ENCODE measurements around the gene C5orf24.
"Not testable (repeated sequence)": the region's sequence is repeated elsewhere in the genome, so short reads cannot be mapped to it uniquely, and the experiment has no call there.

C5orf24 gene

DNA sequence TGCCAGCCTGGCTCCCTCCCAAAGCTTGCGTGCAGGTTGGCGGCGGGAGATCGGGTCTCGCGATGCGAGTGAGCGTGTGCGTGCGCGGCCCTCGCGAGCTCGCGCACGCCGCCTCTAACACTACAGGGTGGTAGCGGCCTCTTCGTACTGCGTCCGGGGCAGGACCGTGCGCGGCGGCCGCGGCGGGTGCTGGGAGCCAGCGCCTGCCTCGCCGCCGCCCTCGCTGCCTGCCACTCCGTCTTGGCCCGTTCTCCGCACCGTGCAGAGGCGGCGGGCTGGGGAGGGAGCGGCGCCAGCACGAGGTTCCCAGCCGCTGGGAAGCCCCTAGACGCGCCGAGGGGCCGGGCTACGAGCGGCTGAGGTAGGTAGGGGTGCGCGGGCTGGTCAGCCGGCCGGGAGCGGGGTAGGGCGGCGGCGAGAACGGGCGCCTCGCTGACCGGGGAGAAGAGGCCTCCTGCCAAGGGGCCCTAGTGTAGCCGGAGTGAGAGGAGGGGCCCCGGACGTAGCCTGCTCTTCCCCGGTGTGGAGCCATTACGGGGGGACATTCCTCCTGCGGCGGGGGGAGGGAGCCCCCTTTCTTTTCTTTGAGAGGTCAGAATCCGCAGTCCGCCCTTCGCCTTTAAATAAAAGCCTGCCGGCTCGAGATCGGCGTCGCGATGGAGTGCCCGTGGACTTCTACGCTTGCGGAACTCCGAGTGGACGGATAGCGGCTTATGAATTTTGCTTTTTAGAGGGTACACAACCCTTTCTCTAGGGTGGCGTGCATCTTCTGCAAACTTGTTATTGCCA is at the start of gene C5orf24:
TSS of gene C5orf24 (plus strand) at position 117 of the 789 bp plus-strand sequence. CDS start 8,933 bp downstream, outside the sequence.
- DNase-seq (ENCODE audit: low read depth in 2 of 2), result peak; percentile 80 to 84

DNA sequence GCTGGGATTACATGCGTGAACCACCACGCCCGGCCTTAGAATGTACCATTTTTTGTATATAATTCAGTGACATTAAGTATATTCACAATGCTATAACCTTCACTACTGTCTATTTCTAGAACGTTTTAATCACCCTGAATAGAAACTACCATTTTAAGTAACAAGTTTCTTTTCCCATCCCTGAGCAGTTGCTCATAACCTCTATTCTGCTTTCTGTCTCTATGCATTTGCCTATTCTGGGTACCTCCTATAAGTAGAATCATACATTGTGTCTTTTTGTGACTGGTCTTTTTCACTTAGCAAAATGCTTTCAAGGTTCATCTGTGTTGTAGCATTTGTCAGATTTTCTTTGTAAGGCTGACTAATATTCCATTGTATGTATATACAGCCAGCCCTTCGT is 47.3 kb upstream of the C5orf24 start:
- no peak for DNase-seq (ENCODE audit: low read depth in 2 of 2)

DNA sequence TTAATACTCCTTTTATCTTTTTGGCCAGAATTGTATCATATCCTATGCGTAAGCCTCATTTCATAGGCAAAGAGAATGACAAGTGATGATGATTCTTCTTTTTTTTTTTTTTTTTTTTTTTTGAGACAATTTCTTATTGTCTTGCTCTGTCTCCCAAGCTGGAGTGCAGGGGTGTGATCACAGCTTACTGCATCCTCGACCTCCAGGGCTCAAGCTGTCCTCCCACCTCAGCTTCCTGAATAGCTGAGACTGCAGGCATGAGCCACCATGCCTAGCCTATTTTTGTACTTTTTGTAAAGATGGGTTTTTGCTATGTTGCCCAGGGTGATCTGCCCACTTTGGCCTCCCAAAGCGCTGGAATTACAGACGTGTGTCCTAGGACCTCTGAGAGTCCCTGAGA is 41.9 kb upstream of the C5orf24 start:
- DNase-seq (ENCODE audit: low read depth in 2 of 2), result no peak

DNA sequence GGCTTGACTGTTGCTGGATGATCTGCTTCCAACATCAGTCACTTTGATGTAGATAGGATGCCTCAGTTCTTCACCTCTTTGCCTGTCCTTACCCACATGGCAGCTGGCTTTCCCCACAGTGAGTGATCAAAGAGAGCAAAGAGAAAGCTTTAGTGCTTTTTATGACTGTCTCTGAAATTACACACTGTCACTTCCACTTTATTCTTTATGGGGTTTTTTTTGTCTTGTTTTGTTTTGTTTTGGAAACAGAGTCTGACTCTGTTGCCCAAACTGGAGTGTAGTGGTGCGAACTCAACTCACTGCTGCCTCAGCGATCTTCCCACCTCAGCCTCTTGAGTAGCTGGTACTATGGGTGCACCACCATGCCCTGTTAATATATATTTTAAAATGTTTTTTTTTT is 32.4 kb upstream of the C5orf24 start:
- DNase-seq (ENCODE audit: low read depth in 2 of 2), result no peak

DNA sequence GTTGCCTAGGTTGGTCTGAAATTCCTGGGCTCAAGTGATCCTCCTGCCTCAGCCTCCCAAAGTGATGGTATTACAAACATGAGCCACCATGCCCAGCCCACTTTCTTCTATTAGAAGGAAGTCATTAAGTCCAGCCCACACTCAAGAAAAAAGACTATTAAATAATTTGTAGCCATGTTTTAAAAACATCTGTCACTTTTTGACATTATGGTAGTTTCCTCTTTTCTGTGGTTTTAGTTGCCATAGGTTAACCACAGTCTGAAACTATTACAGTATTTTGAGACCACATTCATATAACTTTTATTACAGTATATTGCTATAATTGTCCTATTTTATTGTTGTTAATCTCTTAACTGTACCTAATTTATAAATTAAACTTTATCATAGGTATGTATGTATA is 31.9 kb upstream of the C5orf24 start:
- no peak for DNase-seq (ENCODE audit: low read depth in 2 of 2)

DNA sequence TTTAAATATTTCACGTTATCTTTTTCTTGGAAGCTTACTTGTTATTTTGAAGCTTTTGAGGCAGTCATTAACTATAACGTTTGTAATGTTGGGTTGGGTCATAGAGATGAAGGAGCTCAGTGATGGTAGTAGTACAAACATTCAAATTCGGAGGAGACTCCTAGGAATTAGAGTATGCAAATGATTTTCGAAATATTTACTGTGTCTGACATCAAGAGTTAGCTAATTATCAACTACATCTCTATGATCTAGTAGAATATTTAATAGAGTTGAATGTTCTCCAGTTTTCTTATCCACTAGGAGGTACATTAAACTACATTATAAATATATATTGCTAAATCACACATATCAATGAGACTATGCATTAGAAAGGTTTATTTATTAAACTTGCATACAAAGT is 28.8 kb upstream of the C5orf24 start:
- DNase-seq (ENCODE audit: low read depth in 2 of 2), result no peak

DNA sequence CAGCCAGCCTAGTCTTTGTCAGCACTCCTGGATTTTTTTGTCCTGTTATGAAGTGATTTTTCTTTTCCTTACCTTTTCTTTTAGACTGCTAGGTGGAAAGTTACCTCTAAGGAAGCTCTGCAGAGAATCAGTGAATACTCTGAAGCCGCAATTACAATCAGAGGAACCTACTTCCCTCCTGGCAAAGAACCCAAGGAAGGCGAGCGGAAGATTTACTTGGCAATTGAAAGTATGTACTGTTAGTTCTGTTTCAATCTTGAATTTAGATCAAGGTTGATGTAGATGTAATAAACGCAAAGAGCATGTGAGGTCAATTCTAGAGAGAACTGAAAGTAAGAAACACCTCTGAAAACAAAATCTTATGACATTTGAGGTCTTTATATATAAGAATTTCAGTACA is 27.0 kb upstream of the C5orf24 start:
- no peak for DNase-seq (ENCODE audit: low read depth in 2 of 2)

DNA sequence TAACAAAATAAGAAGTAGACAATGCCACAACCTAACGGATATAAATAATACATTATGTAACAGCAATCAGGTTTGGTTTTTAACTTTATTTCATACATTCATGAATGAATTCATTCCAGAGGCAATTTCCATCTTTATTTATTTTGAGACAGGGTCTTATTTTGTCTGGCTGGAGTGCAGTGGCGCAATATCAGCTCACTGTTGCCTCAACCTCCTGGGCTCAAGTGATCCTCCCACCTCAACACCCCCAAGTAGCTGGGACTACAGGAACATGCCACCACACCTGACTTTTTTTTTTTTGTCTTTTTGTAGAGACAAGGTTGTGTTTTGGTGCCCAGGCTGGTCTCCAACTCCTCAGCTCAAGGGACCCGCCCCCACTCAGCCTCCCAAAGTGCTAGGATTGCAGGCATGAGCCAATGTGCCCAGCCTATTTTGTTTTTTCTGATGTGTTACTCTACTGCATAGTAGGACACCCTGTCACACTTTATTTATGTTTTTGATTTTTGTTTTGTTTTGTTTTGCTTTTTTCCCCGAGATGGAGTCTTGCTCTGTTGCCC is 26.3 kb upstream of the C5orf24 start:
- DNase-seq (ENCODE audit: low read depth in 2 of 2), result no peak

DNA sequence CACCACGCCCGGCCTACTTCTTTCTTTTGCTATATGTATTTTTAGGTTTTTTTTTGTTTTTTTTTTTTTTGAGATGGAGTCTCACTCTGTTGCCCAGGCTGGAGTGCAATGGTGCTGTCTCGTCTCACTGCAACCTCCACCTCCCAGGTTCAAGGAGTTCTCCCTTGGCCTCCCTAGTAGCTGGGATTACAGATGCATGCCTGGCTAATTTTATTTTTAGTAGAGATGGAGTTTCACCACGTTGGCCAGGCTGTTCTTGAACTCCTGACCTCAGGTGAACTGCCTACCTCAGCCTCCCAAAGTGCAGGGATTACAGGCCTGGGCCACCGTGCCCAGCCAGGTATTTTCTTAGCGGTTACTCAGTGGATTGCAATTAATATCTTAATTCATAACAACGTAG is 23.9 kb upstream of the C5orf24 start:
- no peak for DNase-seq (ENCODE audit: low read depth in 2 of 2)

DNA sequence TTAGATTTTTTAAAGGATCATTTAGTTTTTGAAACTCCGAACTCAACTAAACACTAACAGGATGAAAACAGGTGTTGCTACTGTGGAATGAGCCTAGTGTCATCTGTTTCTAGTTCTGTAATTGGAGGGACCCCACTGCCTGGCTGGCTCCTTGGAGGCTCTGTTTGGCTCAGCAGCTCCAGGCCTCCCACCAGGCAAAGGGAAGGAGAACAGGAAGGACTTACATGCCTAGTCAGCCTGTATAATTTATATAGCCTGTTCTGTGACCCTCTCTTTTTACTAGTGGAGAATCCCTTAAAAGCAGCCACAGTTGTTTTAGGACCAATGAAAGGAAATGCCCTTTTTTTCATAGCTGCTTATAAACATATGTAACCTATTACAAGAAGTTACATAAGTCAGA is 21.1 kb upstream of the C5orf24 start:
- DNase-seq (ENCODE audit: low read depth in 2 of 2), result no peak

DNA sequence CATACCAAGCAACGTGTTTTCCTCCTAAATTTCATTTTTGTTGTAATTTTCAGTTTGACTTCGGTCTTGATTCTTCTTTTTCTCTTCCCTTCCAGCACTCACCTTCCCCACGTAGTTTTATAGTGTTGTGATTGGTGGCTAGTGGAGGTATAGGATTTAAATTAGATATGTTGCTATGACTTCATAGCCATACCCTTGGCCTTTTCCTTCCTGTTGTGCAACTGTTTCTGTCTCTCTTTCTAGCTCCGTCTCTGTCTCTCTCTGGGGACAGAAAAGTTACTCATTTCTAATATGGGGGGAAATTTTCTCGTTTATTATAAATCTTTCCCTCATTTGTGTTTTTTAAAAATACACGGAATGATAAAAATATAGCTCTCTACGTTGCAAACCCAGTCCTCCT is 20.6 kb upstream of the C5orf24 start:
- no peak for DNase-seq (ENCODE audit: low read depth in 2 of 2)

DNA sequence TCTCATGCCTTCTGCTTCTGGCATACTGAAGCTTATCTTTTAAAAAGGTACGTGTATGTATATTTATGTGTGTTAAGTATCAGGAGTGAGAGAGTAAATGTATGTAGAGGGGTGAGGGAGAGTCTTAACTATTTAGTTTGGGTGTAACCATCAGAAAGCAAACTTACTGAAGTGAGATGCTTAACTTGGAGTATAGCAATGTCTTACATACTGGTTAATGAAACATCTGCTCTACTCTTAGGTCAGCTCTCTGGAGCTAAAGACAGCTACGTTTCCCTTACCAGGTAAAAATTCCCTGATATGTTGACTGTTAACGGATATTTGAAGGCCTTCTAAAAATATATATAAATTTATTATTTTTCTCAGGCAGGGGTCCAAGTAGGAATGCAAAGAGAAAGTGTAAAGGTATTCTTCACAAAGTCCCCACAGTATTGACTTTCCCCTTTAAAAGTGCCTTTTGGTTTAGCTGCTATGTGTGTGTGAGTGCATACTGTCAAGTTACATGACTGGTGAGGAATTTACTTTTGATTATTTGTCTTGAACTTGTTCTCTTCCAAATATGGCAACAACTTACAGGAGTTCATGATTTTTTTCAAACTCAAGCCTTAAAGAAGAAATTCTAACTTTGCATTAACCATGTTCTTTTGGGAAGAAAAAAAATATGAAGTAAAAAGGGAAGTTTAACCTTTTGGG is 12.3 kb upstream of the C5orf24 start:
- no peak for DNase-seq (ENCODE audit: low read depth in 2 of 2)

DNA sequence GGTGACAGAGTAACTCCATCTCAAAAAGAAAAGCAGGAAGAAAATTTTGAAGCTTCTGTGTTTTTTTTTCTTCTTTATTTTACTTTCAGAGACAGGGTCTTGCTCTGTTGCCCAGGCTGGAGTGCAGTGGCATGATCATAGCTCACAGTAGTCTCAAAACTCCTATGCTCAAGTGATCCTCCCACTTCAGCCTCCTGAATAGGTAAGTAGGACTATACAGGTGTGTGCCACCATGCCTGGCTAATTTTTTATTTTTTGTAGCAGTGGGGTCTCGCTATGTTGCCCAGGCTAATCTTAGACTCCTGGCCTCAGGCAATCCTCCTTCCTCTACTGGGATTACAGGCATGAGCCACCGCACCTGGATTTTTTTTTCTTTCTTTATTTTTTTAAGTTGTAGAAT is 10.1 kb upstream of the C5orf24 start:
- DNase-seq (ENCODE audit: low read depth in 2 of 2), result no peak

DNA sequence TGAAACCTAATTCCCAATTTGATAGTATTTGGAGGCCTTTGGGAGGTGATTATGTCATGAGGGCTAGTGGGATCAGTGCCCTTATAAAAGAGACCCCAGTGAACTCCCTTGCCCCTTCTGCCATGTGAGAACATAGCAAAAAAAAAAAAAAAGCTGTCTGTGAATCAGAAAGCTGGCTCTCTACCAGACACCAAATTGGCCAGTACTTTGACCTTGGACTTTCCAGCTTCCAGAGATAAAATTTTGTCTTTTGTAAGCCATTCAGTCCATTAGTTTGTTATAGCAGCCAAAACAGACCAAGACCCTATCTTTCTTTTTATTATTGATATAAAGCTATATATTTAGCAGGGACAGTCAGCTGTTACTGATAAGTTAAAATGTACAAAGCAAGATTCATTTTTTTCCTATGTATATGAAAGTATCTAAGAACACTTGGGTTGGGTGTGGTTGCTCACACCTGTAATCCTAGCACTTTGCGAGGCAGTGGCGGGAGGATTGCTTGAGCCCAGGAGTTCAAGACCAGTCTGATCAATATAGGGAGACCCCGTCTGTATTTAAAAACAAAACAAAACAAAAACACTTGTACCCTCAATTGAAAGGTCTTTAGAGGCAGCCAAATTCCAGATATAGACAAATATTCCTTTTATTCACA is 8.1 kb upstream of the C5orf24 start:
- no peak for DNase-seq (ENCODE audit: low read depth in 2 of 2)

DNA sequence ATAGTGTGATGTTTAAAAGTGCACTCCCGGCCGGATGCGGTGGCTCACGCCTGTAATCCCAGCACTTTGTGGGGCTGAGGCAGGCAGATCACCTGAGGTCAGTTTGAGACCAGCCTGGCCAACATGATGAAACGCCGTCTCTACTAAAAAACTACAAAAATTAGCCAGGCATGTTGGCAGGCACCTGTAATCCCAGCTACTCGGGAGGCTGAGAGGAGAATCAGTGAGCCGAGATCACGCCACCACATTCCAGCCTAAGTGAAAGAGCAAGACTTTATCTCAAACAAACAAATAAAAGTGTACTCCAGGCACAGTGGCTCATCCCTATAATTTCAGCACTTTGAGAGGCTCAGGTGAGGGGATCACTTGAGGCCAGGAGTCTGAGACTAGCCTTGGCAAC is 7.4 kb upstream of the C5orf24 start:
- not testable (repeated sequence) for DNase-seq (ENCODE audit: low read depth in 2 of 2)

DNA sequence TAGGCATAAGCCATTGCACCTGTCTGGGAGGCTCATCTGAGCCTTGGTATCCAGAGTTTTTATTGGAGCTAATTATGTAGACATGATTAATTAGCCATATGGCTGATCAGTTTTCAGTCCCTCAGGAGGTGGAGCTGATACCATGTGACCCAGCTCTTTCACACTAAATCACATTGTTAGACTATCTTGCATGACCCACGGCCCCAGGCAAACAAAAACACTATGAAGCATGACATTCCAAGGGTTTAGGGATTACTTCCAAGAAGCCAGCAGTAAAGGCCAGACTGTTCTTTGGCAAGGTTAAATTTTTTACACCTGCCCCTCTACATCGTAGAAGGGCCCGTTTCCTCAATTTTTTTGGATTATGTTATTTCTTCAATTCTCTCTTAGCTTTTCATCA is 5.0 kb upstream of the C5orf24 start:
- no peak for DNase-seq (ENCODE audit: low read depth in 2 of 2)

DNA sequence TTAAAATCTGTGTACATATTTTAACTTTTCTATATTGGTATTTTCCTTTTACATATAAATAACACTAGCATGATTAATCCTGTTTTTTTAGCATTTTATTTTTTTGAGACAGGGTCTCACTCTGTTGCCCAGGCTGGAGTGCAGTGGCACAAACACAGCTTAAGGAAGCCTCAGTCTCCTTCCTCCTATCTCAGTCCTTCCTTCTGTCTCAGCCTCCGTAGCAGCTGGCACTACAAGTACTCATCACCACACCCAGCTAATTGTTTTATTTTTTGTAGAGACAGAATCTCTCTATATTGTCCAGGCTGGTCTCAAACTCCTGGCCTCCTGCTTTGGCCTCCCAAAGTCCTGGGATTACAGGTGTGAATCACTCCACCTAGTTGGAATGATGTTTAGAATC is 1.5 kb upstream of the C5orf24 start:
- DNase-seq (ENCODE audit: low read depth in 2 of 2), result no peak

DNA sequence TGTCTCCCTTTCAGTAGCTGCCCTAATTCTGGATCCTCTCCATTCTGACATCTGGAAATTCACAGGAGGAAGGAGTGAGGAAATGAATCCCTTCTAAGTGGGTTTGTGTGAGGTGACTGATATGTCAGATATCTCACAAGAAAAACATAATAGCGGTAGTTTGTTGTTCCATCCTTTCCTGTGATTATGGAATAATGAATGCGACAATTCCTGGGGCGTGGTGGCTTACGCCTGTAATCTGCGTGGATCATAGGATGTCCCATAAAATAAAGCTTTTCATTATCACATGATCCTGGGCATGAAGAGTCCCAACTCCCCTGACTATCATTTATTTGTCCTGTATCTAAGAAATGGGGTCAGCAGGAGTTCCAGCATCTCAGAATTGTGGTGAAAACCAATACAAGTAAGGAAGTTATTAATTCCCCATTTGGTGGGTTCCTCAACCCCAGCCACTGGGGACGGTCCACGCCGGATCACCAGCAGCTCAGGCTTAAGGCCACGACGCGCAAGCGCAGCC is 375 bp upstream of the C5orf24 start:
- DNase-seq (ENCODE audit: low read depth in 2 of 2), result no peak

DNA sequence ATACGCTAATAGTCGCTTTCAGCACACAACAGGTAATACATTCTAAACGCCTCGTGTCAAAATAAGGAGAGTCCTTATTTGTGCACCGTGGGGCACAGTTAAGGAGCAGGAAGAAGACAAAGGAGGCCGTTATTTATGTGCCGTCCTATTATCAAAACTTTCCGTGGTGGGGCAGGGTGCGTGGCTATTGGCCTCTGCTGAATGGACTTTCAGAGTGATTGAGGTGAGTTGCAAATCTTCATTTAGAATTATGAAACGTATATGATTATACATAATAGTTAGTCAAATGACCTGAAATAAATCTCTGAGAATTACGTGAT is 833 bp downstream of the C5orf24 start:
- DNase-seq (ENCODE audit: low read depth in 2 of 2), result no peak

DNA sequence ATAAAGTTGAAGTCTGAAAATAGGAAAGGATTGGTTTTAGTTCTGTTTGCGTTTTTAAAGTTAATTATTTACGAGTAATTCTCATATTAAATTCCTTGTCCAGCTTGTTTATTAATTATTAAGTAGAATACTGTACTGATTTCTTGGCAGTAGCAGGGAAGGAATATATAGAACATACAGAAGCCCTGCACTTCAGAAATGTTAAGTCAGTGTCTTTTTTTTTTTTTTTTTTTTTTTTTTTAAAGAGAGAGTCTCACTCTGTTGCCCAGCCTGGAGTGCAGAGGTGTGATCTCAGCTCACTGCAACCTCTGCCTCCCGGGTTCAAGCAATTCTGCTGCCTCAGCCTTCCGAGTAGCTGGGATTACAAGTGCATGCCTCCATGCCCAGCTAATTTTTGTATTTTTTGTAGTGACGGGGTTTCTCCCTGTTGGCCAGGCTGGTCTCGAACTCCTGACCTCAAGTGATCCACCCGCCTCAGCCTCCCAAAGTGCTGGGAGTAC is 3.7 kb downstream of the C5orf24 start:
- not testable (repeated sequence) for DNase-seq (ENCODE audit: low read depth in 2 of 2)

DNA sequence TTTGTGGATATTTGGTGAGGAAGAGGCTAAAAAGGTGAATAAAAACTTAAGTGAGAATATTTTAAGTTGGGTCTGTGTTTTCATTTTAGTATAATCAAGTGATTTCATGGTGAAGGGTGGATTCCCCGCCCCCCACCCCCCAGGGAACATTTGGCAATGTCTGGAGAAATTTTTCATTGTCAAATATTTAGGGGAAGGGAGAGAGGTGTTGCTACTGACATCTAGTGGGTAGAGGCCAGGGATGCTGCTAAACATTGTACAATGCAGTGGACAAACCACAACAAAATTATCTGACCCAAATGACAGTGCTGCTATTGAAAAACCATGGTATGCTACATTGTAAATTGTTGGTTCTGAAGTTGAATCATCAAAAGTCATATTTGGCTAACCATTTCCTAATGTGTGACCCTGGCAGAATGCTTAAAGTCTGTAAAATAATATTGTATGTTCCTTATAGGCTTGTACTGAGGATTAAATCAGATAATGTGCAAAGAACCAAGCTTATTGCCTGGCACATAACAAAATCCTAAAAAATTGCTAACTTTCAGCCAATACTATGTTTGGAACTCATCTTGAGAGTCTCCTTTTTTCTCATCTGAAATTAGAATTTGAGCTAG is 5.6 kb downstream of the C5orf24 start:
- DNase-seq (ENCODE audit: low read depth in 2 of 2), result no peak

DNA sequence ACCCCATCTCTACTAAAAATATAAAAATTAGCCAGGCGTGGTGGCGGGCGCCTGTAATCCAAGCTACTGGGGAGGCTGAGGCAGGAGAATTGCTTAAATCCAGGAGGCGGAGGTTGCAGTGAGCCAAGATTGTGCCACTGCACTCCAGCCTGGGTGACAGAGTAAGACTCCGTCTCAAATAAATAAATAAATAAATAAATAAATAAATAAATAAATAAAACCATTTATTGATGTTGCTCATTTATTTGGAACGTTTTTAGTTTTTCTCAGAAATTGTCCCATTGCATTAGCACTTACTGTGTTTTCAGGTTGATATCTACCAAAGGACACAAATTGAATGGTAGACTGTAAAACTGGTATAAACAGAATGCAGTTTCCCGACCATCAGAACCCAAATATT is 10.7 kb downstream of the C5orf24 start:
- not testable (repeated sequence) for DNase-seq (ENCODE audit: low read depth in 2 of 2)

All from stimulated activated CD8-positive, alpha-beta memory T cell treated with anti-CD3 and anti-CD28 coated beads, Interleukin-2, amount 100 ng/mL, for 1 hour (primary cell).